Measurements from ENCODE around the gene PDE4D.
"Not testable (repeated sequence)": the region's sequence is repeated elsewhere in the genome, so short reads cannot be mapped to it uniquely, and the experiment has no call there.

The PDE4D gene

GRCh38 chr5:59799668-59800346 is 93.7 kb downstream of the PDE4D start:
- no peak for DNase-seq (ENCODE audit: low read depth in 2 of 2)

DNA sequence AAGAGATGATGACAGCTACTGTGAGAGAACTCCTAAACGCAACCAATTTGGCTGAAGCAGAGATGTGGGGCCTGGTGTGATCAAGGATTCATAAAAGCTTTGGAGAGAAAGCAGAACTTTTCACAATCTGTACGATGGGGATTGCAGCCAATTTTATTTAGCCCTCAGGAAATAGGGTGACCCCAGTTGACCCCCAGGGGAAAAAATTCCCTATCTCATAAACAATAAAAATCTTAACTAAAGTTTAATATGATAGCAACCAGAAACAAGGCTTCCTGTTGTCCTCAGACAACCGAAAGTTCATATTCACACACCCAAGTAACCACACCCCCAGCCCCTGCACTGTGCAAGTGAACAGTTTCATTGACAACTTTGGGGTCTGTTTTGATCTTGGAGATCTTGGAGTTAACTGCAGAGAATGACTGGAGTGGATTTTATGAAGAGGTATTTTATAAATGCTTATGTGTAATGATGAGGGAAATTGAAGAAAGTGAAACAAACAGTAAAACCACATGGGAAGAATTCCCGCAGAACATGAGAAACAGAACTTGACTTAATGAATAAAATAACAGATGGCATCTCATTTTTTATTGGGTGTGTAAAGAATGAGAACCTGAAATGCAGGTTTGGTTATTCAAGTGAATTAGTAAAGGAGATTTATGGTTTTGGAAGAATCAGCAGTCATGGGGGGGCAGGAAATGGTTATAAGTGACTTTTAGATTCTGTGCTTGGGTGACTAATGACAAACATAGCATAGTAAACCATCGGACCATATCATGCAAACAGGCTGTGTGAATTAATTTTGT is 94.5 kb downstream of the PDE4D start:
- no peak for DNase-seq (ENCODE audit: low read depth in 2 of 2)

- DNase-seq (ENCODE audit: low read depth in 2 of 2), result no peak
Observed at GRCh38 chr5:59795141-59795540, 98.4 kb downstream of the PDE4D start.

GRCh38 chr5:59792983-59793585 is 100.4 kb downstream of the PDE4D start:
- DNase-seq (ENCODE audit: low read depth in 2 of 2), result no peak

DNA sequence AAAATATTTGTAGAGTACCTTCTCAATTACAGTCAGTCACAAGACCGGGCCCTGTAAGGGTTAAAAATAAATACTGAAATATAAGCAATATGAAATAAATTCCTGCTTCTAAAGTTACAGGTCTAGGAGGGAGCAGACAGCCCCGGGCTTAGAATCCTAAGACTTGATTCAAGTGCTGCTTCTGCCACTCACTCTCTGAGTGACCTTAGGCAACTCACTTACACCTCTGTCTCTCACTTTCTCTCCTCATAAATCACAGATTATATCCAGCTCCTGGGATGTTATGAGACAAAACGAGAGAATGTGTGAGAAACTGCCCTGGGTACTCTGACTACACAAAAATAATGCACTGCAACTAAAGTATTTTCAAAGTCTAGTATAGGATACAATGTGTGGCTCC is 101.9 kb downstream of the PDE4D start:
- DNase-seq (ENCODE audit: low read depth in 2 of 2), result no peak

DNA sequence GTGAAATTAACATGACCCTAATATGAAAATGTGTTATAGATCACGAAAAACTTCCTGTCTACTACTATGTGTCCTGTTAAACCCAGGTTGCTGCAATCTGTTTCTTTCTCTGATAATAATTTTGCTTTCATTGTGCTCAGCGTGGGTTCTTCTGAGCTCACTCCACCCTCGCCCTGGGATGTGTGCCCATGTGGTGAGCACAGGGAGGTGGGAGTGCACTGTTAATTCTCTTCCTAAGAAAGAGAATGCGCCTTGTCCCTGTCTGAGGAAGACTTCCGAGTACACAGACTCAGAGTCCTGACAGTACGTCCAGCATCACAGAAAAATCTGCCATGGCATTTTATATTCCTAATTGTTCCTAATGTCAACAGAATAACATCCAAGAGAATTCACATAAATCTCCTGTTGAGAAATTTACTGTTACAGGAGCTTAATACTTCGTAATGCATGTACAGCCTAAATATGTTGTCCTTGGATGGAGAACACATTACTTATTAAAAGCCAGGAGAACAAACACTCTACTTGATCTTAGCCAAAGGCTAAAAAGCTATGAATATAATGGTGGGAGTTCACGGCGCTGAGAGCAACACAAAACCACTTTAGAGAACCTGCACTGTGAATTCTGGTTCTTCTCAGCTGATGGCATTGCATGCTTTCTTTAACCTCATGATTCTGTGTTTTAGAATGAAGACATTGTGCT is 102.6 kb downstream of the PDE4D start:
- DNase-seq (ENCODE audit: low read depth in 2 of 2), result no peak

DNA sequence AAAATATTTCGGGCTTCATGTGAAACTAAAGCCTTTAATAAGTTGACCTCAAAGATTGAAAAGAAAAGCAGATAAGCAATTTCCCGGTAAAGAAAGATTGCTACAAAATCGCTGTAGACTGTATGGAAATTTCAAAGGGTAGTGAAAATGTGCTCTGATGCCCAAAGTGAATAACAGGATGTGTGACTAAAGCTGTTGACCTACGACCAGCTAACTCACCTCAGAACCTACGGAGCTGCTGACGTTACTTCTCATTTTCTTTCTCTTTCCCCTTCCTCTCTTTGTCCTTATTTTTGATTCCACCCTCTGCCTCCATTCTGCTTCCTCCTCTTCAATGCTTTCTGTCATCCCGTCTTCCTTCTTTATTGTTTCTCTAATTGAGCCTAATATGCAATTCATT is 103.2 kb downstream of the PDE4D start:
- DNase-seq (ENCODE audit: low read depth in 2 of 2), result no peak

DNA sequence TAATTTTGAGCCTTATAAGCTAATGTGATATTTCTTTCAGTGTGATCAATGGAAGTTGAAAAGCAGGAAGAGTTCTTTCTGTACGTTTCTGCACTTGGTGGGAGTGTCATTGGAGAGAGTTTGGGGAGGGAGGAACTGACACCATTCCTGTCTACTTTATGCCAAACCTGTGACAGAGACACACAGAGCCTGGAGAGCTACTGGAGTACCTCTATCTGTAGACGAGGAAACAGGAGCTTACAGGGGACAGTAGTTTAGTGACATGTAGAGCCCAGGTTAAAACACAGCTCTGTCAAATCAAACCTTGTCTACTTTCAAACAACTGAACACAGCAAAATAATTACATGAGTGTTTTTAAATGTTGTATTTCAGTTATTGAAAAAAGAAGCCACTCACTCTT is 103.6 kb downstream of the PDE4D start:
- DNase-seq (ENCODE audit: low read depth in 2 of 2), result no peak

- DNase-seq (ENCODE audit: low read depth in 2 of 2), result no peak
Observed at GRCh38 chr5:59789197-59789596, 104.3 kb downstream of the PDE4D start.

- no peak for DNase-seq (ENCODE audit: low read depth in 2 of 2)
Observed at GRCh38 chr5:59786334-59786805, 107.2 kb downstream of the PDE4D start.

DNA sequence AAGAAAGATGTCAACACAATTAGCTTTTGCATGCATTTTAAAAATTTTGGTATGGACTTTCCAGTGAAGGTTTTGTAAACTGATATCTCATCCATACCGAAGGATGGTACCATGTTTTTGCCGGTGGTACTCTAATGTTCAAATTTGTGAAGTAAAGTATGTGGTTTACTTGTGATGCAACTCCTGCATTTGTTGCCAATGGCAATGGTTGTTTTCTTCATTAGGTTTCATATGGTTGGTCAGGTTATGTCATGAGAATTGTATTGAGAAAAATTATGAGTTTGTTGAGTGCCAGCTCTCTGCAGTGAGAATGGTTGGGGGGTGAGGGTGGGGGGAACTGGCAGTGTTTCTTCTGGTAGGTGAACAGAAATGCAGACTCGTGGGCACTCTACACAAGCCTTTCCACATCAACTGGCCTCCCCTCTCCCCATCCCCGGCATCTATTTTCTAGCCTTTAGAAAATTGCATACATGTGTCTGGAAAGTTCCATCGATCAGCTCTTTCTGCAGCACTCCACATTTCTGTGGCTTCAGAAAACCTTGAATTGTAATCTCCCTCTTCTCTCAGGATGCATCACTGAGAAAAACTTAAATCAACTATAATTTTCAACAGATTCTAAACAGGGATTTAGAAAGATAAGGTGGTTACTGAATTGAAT is 107.7 kb downstream of the PDE4D start:
- no peak for DNase-seq (ENCODE audit: low read depth in 2 of 2)

- not testable (repeated sequence) for DNase-seq (ENCODE audit: low read depth in 2 of 2)
Observed at GRCh38 chr5:59784708-59785107, 108.8 kb downstream of the PDE4D start.

DNA sequence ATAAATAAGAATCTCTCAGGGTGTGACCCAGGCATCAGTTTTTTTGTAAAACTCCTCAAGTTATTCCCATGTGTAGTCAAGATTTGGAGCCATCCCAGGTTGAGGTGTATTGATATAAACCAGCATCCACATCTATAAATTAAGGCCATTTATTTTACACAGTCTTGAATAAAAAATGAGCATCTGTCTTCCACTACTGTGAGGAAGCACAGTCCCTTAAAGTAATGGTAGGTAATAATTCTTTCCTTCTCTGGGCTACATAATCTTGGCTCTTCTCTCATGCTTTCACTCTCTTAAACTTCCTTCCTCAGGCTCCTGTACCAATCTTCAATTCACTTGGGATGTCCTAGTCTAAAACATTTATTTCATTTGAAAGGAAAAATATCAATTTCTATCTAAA is 110.3 kb downstream of the PDE4D start:
- DNase-seq (ENCODE audit: low read depth in 2 of 2), result no peak

- no peak for DNase-seq (ENCODE audit: low read depth in 2 of 2)
Observed at GRCh38 chr5:59782856-59783255, 110.7 kb downstream of the PDE4D start.

DNA sequence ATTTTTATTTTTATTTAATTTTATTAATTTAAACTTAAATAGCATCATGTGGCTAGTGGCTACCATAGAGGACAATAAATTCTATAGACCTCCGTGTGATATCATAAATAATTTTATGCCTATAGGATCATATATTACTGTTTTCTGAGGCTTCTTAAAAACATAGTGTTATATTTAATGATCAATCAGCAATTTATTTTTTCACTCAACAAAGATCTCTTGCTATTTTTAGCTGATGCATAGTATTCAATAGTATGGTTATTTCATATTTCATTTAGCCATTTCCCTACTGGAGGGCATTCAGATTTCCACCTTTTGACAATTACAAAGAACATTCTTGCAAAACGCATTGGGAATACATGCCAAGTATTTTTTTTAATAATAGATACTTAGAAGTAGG is 114.1 kb downstream of the PDE4D start:
- DNase-seq (ENCODE audit: low read depth in 2 of 2), result no peak

- DNase-seq (ENCODE audit: low read depth in 2 of 2), result no peak
Observed at GRCh38 chr5:59777028-59777427, 116.5 kb downstream of the PDE4D start.

DNA sequence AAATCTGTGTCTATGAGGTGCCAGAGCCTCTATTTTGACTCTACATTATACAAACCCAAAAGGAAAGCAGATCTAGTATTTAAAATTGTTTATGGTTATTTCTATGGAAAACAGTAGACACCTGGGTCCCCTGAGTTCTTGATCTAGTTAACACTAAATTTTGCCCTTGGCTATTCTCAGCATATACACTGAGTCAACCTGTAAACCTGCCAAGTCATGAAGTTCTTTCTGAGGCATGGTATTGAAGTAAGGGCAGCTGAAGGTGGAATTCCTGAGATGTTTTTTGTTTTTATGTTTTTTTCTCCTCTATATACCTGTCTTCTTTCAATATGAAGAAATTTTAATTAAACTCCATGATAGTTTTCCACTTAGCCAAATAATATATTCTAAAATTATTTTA is 120.2 kb downstream of the PDE4D start:
- no peak for DNase-seq (ENCODE audit: low read depth in 2 of 2)

- DNase-seq (ENCODE audit: low read depth in 2 of 2), result no peak
Observed at GRCh38 chr5:59772757-59773156, 120.8 kb downstream of the PDE4D start.

DNA sequence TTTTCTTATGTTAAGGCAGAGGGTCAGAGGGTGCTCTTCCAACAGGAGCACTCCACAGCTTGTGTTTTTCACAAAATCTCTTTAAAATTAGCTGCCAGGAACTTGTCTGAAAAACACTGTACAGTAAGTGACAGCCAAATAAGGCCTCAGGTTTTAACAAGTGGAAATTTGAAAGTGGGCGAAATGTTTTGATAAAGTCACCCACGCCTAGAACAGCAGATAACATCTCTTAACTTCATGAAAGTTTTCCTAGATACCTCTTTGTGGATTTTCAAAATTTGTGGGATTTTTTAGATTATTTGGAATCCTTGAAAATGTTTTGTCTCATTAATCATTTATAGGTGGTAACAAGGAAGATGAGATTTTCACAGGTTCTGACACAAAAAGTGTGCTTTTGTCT is 121.3 kb downstream of the PDE4D start:
- no peak for DNase-seq (ENCODE audit: low read depth in 2 of 2)

DNA sequence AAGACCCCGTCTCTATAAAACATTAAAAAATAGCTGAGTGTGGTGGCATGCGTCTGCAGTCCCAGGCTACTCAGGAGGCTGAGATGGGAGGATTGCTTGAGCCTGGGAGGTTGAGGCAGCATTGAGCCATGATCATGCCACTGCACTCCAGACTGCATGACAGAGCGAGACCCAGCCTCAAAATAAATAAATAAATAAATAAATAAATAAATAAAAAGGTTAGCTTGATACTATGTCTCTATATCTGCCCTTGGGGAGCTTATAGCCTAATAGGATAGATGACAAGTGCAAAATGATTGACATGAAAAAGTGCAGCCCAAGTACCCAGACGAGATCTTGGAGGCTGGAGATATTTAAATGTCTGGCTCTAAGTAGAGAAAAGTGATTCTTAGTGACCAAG is 122.6 kb downstream of the PDE4D start:
- no peak for DNase-seq (ENCODE audit: low read depth in 2 of 2)

DNA sequence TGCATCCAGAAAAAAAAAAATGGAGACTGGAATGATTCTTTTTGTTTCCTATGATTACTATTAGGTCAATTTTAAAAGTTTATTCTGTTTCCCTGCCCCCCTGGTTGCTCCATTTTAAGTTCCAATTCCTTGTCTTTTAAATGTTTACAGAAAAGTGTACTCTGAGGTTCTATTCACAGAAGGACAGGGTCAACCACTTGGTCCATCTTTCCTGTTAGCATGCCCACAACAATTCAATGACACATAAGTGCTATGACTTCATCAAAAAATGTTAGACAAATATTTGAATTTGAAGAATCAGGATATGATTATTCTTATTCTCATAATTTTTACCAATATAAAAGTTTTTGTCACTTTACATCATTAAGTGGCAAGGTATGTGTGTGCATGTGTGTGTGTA is 123.7 kb downstream of the PDE4D start:
- DNase-seq (ENCODE audit: low read depth in 2 of 2), result no peak

DNA sequence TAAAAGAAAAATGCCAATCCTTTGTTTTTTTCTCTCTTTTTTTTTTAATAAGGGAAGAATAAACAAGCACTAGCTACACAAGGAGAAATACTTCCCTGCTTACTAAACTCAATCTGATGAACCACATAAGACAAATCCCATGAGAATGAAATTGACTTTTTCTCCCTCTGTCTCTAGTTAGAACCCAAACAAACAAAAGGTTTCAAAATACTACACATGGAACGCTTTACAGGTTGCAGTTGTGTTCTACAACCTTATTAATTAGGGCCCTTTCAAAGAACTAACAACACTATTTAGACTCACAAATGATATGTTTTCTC is 124.5 kb downstream of the PDE4D start:
- no peak for DNase-seq (ENCODE audit: low read depth in 2 of 2)
